NCI-H1930 (cell line): ENCODE measurements around the gene HOMER2.
"Not testable (repeated sequence)": the region's sequence is repeated elsewhere in the genome, so short reads cannot be mapped to it uniquely, and the experiment has no call there.

Experiments used
- DNase-seq, 2 experiments: peaks; one replicate each; lab custom pipeline; 2025; lab: John Stamatoyannopoulos, UW

Gene HOMER2

DNA sequence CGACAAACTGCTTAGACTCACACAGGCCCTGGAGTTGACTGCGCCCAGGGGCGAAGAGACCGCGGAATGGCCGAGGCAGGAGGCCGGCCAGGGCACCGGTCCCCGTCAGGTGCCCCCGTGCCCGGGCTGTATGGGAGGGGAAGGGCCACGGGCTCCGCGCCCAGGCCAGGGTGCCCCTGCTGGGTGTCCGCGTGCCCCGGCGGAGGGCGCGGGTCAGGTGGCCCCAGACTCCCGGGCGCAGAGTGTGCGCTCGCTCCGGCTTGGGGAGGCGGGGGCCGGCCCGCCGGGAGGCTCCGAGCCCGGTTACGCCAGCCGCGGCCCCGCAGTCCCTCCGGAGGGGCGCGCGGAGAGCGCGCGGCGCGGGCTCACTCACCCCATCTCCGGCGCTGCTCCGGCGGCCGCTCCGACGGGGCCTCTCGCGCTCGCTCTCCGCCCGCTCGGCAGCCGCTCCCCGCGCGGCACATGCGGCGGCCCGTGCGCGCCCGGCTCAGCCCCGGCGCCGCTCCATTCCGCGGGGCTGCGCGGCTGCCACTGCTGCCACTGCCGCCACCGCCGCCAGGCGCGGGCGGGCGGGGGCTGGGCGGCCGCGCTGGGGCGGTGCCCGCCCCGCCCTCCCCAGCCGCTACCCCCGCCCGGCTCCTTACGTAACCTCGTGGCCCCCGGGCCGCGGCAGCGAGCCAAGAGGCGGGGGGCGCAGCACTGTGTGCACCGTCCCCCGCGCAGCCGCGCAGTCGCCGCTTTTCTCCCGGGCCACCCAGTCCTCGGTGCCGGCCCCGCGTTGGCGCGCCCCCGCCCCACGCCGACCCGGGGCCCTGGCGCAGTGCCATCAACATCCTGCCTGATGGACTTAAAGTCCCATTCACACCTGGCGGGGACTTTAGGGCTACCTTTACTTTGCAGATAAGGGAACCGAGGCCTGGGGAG lies at the start of gene HOMER2:
HOMER2 (minus strand) TSS at position 563 of the 924 bp plus-strand sequence; CDS start at position 378, 185 bp downstream.
- DNase-seq, result peak; percentile 5 to 41

DNA sequence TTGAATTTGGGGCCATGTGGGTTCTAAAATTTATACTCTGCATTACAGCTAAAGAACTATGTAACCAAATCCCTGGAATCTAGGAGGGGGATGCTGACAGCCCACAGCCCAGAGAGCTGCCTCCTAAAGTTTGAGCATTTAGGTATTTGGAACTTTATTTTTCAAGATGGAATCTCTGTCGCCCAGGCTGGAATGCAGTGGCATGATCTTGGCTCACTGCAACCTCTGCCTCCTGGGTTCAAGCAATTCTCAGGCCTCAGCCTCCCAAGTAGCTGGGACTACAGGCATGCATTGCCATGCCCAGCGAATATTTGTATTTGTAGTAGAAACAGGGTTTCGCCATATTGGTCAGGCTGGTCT lies 48.1 kb upstream of the HOMER2 start:
- DNase-seq, result not testable (repeated sequence)

DNA sequence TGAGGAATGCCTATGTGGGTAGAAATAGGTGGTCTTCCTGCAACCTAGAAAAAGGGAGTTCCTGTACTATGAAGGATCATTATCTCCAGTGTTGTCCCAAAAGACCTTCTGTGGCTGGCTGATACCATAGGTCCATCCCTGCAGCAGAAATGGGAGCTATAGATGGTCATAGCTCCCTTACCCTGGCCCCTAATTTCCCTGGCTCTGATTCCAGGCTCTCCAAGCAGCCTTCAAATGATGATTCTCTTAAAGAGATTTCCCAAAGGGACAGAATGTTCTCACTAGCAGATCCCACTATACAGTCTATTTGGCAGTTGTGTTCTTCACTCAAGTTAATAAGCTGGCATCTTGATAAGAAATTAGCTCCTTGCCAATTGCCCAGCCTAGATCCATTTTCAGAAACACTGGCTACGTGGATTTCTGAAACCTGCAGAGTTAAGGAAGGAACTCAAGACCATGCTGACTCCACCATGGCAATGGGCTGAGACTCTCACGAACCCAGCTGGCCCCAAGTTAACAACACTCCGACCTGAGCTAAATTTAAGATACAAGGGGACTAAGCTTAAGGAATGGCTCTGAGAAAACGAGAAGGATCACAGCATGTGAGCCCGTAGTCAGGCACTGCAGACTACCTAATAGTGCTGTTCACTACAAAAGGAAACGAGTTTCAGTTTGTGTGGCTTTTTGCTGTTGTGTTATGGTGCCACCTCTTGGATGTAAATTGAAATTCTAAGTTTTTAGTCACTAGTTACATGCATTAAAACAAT lies 47.6 kb upstream of the HOMER2 start:
- peak in 1 of 2 experiments; percentile 37 for DNase-seq

DNA sequence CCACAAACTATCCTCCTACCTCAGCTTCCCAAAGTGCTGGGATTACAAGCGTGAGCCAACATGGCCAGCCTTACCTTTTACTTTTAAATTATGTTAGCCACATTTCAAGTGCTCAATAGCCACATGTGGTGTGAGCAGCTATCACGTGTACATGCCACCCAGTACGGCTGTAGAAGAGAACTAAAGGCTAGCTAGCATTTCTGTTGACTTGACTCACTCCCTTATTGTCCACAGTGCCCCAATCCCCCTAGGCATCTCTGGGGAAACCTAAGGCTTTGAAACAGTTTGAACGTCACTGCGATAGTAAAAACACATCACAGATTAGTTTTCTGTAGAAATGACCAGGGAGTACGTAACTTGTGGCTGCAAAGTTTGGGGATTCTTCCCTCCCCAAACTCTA lies 46.9 kb upstream of the HOMER2 start:
- no peak for DNase-seq

DNA sequence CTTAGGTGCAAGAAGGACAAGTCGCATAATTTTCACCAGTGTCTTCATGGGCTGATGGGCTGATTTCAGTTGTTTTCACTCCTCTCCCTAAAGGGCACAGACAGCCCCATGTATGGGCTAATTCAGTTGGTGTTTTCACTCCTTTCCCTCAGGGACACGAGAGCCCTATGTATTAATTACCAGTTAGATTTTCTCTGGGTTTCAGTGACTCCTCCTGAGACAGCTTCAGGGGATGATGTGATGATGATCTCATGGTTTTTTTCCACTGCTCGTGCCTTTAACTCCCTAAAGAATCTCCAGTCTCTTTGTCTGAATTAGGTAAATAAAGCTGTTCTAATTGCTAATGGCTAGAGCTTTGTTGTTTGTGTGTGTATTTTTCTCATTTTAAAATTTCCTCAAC lies 43.4 kb upstream of the HOMER2 start:
- peak in 1 of 2 experiments; percentile 4 for DNase-seq

DNA sequence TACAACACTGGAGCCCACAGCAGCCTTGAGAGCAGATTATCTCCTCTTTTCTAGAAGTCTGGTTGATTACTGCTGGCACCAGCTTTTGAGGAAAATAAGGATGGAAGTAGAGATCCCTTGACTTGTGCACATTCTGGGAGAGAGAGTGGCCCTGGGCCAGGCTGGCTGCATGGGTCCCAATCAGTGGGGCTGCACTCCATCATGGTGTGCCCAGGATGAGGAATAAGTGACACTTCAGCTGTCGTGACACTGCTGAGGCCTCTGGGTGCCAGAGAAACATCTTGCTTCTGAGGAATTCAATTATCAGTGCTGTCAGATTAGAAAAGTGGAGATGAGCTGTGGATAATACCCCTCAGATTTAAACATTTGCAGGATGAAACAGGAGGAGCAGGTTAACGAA lies 42.6 kb upstream of the HOMER2 start:
- DNase-seq, result no peak

DNA sequence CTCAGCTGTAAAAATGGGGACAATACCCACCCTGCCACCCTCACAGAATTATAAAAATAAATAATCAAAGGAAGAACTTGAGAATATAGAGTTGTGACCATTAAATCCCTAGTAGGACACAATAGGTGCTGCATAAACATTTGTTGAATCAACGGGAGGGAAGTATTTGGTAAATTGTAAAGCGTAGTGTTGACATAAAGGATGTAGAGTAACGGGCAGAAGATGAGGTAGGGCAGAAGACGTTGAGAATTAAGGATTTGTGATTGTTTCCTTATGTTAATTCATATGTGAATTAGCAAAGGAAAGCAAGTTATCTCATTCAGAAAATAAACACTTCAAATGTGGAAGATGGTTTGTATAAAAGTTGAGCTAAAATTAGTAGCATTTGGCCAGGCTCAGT lies 40.6 kb upstream of the HOMER2 start:
- no peak for DNase-seq

DNA sequence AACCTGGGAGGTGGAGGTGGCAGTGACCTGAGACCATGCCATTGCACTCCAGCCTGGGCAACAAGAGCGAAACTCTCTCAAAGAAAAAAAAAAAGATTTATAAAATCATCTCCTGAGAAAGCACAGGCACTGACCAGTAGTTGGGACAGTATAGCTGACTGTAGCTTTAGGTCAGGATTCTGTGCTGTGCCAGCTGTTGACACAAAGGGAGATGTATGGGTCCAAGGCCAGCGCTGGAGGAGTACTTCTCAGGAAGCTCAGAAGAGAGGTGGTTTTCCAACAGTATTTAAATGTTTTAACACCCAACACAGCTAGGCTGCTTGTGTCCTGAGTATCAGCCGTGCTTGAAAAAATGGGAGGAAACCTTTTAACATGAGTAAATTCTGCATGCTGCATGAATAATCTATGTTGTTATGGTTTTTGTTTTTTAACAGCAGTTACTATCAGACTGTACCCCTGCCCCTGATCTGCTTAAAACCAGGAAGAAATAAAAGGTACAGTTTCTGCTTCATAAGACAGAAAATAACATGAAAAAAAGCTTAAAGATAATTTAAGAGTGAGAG lies 40.0 kb upstream of the HOMER2 start:
- DNase-seq, result no peak

DNA sequence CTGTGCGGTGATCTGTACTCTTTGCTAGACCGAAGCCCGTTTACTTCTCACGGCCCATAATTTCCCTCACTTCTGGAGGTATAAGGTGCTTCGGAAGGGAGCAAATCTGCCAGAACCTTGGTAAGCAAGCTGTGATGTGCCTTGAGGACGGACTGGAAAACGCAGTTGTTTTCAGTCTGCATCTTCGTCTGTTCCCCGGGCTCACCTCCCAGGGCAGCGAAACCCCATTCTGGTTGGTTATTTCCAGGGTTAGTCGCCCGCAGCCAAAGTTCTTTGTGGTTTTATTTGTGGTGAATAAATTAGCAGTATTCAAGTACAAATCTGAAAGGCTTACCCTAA lies 33.9 kb upstream of the HOMER2 start:
- DNase-seq, result no peak

DNA sequence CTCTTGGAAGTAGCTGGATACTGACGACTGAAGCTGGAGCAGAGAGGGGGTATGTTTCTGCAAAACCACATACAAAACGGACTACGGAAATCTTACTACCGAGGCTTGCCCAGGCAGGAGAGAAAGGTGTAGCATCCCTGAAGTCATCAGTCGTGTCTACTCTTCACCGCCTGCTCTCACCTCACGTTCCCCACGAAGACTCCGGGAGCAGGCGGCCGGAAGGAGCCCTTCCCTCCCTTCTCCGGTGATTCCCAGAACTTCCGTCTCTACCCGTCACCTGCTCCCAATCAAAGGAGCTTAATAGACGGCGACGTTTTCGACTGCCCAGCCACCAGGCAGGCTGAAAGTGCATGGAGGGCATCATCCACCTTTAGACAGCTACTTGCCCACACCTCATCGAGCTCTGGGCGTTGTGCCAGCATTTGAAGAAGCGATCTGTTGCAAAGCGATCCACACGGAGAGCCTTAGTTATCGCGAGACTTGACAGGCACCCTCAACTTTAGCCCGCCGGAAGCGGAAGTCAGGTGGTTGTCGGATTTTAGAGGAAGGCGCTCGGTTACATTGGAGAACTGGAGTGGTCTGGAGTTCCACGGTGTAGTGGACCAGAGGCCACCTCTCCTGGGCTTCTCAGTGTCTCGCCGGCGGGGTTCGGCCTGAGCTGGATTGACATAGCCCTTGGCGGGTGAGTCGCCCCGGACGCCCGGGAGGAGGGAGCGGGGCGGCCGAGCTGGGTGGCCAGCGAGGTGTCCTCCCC lies 33.3 kb upstream of the HOMER2 start, which contains the start of gene RAMAC:
RAMAC (plus strand) TSS at position 523 of the 754 bp plus-strand sequence. CDS start 2,809 bp downstream, outside the sequence.
- DNase-seq, result peak; percentile 77 to 82

DNA sequence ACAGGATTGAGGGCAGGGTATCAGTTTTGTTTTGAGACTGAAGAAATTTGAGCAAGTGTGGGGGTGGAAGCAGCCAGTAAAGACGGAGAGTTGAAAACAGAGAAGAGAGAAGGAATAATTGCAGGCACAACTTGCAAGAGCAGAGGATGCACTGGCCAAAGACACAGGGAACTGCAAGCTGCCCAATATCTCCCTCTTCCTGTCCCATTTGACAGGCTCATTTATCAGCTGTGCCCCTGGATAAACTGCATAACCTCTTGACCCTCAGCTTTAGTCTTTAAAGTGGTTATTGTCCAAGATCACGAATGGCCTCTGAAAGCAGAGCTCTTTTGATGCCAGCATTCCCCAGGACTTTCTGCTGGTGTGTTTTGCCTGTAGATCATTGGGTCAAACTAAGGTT lies 28.5 kb upstream of the HOMER2 start:
- no peak for DNase-seq

DNA sequence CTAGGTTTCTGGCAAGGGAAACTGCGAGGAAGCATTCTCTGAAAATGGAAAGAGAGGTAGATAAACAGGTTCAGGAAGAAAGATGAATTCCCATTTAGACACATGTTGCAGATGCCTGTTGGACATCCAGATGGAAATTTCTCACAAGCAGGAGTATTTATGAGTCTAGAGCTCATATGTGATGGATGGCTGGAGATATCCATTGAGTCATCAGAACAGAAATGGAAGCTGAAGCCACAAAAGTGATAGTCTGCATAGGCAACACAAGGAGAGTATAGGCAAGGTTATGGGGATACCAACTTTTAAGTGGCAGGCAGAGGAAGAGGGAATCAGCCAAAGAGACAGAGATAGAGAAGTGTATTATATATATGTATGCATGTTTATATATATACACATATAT lies 27.2 kb upstream of the HOMER2 start:
- DNase-seq, result no peak

DNA sequence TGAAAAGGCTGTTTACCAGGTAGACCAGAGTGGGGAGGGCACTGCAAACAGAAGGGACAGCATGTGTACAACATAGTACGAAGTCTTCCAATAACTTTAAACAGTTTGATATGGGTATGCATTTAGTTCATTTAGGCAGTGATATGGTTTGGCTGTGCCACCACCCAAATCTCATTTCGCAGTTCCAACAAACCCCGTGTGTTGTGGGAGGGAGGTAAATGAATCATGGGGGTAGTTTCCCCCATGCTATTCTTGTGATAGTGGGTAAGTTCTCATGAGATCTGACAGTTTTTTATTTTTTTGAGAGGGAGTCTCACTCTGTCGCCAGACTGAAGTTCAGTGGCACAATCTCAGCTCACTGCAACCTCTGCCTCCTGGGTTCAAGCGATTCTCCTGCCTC lies 25.9 kb upstream of the HOMER2 start:
- DNase-seq, result no peak

DNA sequence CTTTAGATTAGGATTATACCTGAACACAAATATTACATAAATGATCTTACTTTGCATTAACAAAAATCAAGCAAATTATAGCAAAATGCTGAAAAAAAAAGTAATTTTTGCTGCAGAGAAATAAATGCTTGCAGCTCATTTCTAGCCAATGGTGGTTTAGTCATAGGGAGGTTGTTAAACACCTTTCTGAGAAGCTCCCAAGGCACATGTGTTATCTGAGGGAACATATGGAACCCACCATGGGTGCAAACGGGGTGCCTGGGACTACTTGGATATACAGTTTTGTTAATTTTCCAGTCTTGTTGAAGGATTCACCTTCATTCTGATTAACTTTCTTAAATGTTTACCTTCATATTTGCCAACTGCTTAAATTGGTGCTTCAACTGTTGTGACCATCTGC lies 24.6 kb upstream of the HOMER2 start:
- no peak for DNase-seq

DNA sequence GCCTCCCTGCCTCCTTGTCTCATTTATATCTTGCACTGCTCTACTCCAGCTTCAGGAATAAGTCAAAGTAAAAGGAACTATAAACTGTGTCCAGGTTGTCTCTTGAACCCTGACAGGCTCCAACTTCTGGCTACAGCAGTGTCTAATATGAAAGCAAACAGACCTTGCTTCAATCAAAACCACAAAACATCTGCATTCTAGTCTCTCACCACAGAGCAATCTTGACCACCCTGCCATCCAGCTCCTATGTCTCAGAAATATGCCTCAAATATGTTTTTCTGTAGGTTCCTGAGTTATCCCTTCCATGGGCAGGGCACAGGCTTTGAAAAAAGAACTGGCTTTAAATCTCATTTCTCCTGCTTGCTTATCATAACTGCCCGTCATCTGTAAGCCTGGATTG lies 20.5 kb upstream of the HOMER2 start:
- no peak for DNase-seq

DNA sequence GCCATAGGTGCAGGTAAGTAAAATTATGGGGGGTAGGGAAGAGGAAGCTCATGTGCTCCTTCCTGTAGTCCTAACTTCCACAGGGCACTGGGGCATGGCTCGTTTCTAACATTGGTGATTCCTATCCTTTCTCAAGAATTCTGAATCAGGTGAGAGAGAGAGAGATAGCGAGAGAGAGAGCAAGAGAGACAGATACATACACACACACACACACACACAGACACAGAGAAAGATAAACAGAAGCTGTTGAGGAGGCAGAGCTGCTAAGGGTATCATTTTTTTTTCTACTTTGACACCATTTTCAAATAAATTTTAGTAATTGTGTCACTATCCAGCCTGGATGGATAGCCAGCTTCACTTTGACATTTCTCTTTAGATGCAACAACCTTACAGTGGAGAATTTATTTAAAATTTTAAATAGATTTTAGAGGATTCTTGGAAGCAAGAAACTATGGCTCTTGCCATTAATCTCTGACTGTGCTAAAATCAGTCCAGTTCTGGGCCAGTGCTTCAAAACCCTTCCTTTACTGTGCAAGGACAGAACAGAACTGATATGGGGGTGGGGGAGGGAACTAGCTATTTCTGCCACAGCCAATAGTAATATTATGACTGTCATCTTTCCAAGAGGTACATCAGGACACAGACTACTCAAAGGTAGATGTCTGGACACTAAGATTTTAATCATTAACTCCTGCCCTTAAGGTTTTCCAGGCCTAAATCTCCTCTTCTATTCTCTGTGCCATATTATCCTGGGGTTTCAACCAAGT lies 18.9 kb upstream of the HOMER2 start:
- DNase-seq, result no peak

DNA sequence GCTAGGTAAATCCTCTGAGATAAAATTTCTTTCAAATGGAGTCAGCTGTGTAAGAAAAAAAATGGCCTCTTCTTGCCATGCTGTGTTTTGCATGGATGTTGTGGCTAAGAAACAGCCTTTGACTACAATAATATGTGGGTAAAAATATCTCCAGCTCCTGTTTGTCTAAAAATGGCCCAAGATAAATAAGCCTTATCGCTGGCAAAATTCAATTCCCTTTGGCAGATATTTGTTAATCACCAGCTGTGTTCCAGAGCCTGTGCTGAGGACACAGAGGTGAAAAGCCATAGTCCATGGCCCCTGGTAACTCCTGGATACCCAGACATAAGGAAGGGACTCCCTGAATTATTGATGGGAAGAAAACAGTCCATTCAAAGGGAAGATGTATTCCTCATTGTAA lies 18.2 kb upstream of the HOMER2 start:
- no peak for DNase-seq

DNA sequence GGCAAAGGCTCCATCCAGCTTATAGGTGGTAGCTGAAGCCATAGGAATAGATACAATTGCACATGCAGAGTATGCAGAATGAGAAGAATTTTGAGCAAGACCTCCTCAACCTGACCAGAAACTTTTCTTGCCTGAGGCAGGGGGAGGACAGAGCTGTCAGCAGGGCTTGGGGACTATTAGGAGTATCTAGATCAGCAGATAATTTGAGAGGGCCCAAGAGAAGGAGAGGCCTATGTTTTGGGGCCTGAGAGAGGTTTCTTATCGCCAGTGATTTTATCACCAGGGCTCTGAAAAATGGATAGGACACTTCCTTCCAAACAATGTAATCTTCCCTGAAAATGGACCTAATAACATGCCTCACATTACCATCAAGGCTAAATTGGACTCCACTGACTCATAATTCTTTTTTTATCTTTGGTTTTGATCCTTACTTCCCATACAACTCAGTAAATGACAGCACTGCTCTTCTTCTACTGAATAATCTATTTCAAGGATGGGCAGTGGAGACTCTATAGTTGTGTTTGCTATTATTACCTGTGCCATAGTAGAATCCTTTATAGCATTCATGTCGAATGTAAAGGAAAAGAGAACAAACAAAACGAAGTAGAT lies 17.7 kb upstream of the HOMER2 start:
- DNase-seq, result no peak

DNA sequence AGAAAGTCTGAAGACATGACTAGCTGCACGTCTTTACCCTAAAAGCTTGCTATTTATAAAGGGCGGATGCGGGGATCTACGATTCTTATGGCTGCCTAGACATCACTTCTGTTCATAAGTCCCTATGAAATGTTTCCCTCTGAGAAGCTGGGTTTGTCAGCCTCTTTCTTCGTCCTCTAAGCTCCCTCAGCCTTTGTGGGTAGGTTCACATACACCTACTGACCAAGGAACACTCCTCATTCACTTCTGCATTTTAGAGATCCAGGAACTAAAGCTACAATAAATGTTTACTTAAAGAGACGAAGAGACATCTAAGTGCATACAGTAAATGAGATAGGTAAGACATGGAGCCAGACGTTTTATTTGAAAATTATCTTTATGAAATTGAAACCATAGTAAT lies 16.8 kb upstream of the HOMER2 start:
- no peak for DNase-seq

DNA sequence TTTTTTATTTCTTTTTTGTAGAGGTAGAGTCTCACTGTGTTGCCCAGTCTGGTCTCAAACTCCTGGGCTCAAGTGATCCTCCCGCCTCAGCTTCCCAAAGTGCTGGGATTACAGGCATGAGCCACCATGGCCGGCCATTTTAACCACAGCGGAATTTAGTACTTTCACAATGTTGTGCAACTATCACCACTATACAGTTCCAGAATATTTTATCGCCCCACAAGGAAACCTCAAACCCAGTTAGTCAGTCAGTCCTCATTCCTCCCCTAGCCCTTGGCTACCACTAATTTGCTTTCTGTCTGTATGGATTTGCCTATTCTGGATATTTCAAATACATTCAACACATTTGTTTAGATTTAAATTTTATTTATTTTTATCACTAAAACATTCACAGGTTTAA lies 15.5 kb upstream of the HOMER2 start:
- no peak for DNase-seq

DNA sequence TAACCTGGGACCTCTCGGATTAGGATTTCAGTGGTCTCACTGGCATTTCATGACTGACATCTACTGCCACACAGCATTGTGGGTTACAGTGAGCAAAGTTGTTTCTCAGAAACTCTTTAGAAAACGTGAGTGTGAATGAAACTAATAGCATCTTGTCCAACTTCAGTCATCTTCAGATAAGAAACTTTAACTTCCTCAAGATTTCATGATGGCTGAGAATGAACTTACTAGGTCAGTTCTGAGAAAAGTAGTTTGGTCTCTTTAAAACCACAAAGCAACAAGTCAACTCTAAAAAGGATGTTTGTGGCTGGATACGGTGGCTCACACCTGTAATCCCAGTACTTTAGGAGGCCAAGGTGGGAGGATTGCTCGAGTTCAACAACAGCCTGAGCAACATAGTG lies 14.2 kb upstream of the HOMER2 start:
- no peak for DNase-seq
